HG03045 (cell line): ENCODE results near the gene NDUFV1.
"Not testable (repeated sequence)": the region's sequence is repeated elsewhere in the genome, so short reads cannot be mapped to it uniquely, and the experiment has no call there.

Experiments used
- ATAC-seq: cut with Tn5 transposase; IDR thresholded peaks from one replicate; pipeline ENCODE4 v1.9.1; 2021; ENCODE audit warnings: mild to moderate bottlenecking, moderate library complexity; ENCODE audit not compliant: unreplicated experiment

Gene NDUFV1

DNA sequence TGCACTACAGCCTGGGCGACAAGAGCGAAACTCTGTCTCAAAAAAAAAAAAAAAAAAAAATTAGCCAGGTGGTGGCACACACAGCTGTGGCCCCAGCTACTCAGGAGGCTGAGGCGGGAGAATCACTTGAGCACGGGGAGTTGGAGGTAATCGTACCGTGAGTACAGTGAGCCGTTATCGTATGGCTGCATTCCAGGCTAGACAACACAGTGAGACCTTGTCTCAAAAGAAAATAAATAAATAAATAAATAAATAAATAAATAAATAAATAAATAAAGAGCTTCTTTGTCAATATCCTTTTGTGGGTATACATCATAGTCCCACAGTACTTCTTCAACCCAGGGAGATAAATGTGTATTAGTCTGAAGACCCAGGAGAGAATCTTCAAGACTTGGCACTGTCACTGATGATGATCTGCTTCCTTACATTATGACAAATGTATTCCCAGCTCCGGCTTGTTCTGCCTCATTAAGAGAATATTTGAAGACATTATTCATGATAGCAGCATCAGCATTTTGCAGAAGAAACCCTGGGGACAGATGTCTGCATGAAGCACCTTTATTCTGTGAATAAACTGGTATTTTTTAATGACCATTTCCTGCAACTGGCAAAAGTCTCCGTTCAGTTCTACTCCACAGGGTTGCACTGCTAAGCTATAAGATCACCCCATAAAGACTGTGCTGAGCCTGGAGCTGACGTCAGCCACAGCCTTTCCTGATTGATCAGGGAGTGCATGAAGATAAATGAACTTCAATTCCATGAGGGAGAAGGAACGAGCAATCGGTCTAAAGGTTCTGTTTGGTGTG, 45.4 kb downstream of the NDUFV1 start:
- no peak for ATAC-seq

DNA sequence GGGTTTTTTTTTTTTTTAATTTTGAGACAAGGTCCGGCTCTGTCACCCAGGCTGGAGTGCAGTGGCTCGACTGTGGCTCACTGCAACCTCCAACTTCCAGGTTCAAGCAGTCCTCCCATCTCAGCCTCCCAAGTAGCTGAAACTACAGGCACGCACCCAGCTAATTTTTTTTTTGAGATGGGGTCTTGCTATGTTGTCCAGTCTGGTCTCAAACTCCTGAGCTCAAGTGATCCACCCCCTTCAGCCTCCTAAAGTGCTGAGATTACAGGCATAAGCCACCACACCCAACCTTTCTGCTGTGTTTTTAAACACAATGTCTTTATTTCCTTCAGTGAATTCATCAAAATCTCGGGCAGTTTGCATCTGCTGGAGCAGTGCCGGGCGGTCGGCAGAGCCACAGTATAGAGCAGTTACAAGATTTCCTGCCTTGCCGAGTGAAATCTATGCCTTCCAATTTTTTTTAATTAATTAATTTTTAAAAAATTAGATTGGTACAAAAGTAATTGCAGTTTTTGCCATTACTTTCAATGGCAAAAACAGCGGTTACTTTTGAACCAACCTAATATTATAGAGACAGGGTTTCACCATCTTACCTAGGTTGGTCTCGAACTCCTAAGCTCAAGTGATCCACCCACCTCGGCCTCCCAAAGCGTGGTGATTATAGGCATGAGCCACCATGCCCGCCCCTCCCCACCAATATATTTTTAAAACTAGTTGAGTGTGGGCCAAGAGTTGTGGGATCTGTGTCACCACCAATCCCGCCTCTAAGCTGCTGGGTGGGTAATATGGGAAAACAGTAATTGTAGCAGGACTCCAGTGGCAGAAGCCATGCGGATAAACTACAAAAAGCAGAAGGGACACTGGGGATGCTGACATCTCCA, 46.5 kb downstream of the NDUFV1 start:
- no peak for ATAC-seq

DNA sequence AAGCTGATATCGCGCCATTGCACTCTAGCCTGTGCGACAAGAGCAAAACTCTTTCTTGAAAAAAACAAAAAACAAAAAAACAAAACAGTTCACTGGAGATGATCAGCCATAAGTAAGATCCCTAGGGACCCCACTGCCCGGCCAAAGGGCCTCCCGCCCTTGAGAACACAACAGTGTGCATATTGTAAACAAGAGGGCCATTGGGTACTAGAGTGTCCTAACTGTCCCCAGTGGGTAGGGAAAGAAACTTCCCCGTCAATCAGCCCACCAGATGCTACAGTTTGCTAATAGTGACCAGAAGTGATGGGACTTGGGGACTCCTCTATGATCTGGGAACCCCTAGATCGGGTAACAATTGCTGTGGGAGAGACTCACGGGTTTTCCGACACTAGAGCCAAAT, 47.5 kb downstream of the NDUFV1 start:
- no peak for ATAC-seq

DNA sequence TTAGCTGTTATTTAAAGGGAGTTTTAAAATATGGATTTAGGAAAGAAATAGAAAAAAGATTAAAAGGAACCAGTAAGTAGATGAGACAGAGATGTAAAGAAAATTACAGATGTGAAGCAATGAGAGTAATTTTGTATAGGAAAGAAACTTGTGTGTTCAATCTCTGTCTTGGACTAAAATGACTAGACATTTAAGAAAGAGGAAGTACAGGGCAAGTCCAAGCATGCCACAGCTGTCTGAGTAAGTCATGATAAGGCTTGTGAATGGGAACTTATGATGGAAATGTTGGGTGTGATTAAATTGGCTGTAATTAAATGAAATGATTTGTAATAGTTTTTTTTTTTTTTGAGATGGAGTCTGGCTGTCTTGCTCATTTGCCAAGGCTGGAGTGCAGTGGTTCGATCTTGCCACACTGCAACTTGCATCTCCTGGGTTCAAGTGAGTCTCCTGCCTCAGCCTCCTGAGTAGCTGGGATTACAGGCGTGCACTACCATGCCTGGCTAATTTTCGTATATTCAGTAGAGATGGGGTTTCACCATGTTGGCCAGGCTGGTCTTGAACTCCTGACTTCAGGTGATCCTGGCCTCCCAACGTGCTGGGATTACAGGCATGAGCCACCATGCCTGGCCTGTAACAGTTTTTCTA, 49.7 kb downstream of the NDUFV1 start:
- no peak for ATAC-seq

DNA sequence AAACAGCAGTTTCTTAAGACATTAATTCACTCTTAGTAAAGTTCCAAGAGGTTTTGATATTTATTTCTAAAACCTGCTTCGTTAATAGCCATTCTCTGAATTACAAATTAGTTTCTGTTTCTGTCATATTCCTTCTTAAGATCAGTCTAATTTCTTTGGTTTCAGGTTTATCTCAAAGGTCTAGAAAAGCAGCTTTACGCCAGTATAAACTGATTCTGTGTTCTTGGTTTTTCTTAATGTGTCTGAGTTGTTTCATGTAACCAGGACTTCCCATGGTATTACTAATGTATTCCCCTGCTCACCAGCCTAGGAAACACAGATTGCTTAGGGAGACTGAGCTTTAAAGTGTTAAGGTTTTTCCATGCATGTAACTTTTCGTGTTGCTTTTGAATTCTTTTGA, 50.6 kb downstream of the NDUFV1 start:
- no peak for ATAC-seq

DNA sequence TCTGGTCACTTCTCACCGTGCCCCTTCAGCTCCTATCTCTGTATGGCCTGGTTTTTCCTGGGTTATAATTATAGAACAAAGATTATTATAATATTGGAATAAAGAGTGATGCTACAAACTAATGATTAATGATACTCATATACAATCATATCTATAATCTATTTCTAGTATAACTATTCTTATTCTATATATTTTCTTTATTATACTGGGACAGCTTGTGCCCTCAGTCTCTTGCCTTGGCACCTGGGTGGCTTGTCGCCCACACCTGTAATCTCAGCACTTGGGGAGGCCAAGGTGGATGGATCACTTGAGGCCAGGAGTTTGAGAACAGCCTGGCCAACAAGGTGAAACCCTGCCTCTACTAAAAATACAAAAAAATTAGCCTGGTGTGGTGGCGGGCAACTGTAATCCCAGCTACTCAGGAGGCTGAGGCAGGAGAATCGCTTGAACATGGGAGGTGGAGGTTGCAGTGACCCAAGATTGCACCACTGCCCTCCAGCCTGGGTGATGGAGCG, 53.0 kb downstream of the NDUFV1 start:
- ATAC-seq, result not testable (repeated sequence)

DNA sequence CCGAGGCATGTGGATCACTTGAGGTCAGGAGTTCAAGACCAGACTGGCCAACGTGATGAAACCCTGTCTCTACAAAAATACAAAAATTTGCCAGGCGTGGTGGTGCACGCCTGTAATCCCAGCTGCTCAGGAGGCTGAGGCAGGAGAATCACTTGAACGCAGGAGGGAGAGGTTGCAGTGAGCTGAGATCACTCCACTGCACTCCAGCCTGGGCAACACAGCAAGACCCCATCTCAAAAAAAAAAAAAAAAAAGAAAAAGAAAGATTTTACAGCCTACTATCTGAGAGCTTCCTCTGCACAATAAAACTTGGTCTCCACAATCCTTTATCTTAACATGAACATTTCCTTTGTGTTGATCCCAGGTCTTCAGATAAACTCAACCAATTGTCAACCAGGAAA, 54.0 kb downstream of the NDUFV1 start:
- not testable (repeated sequence) for ATAC-seq
